Measurements from ENCODE around the gene STARD7. TPM values are rescaled to one million over a fixed set of nuclear protein-coding genes. Genes with fewer than 3 reads are reported as not detected.

STARD7 gene
- total RNA-seq, 1 donor from 2014 or later, result 136 TPM

GRCh38 chr2:96138179-96139145 lies 70.2 kb downstream of the STARD7 start, which contains the start of gene ASTL:
TSS of gene ASTL (minus strand) at chr2:96138502. CDS start at chr2:96138436, 66 bp downstream.
- intact Hi-C loops (cut with micrococcal nuclease), result loop anchor here (1.0 kb wide), 3 partner anchors 10 to 129 kb away; no protein-coding TSS in a partner anchor

- intact Hi-C loops (cut with micrococcal nuclease), result loop anchor here (1.0 kb wide), 3 partner anchors 11 to 130 kb away; no protein-coding TSS in a partner anchor
Observed at GRCh38 chr2:96137321-96138178, 71.1 kb downstream of the STARD7 start.

DNA sequence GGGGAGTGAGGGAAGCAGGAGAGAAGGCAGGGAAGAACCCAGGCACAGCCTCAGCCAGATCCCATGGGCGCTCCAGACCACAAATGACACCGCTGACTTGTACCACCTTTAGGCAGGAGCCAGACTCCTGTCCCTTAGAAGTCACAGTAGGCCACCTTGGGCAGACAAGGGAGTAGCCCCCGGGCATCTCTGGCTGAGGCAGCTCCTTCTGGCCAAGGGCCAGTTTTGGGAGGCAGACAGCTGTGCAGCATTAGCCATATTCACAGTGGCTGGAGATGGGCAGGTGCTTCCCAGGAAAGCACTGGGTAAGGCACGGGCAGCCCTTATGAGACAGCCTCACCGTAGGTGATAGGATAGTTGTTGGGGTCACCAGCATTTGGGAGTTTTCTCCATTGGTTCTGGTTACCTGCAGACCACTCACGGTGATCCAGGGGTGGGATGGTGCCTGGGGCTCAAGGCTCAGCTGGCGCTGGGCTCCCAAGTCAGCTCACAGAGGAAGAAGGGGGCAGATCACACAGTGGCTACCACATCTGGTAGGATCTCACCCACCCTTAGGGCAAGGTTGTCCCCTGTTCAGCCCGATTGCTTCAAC lies 72.4 kb downstream of the STARD7 start:
- intact Hi-C loops (cut with micrococcal nuclease), result no loop called here

- intact Hi-C loops (cut with micrococcal nuclease), result no loop called here
Observed at GRCh38 chr2:96135621-96136020, 73.0 kb downstream of the STARD7 start.

GRCh38 chr2:96135171-96135570 lies 73.5 kb downstream of the STARD7 start:
- intact Hi-C loops (cut with micrococcal nuclease), result no loop called here

Other genes starting within 250 kb of the STARD7 start
- 75.3 and 78.8 TPM in 2 replicates for gene ANKRD36C, start 217.0 kb downstream of the STARD7 start, total RNA-seq
- 9.8 and 10.2 TPM in 2 replicates for gene GPAT2, start 173.9 kb downstream of the STARD7 start, total RNA-seq
- gene ADRA2B, start 92.3 kb downstream of the STARD7 start, total RNA-seq, result 0.05 and 0.07 TPM in 2 replicates
- 1.1 TPM in 1 of 2 replicates, not detected in the other for gene ASTL, start 70.3 kb downstream of the STARD7 start, total RNA-seq
- gene DUSP2, start 63.4 kb downstream of the STARD7 start, total RNA-seq, result 71.0 and 74.7 TPM in 2 replicates
- 42.8 and 43.1 TPM in 2 replicates for gene TMEM127, start 57.2 kb upstream of the STARD7 start, total RNA-seq
- gene CIAO1, start 57.4 kb upstream of the STARD7 start, total RNA-seq, result 84.7 and 87.0 TPM in 2 replicates
- gene SNRNP200, start 96.7 kb upstream of the STARD7 start, total RNA-seq, result 186 and 187 TPM in 2 replicates
- 40.4 and 40.8 TPM in 2 replicates for gene ITPRIPL1, start 116.5 kb upstream of the STARD7 start, total RNA-seq
- gene NCAPH, start 126.9 kb upstream of the STARD7 start, total RNA-seq, result 49.7 and 55.6 TPM in 2 replicates

Data from T-helper 1 cell treated with Interleukin-12 subunit alpha and Interleukin-12 subunit beta and Interleukin-4 antibody, amounts not matched to agents 30 ng/mL and 1 ng/mL, for 36 hours (primary cell).